ENCODE data around the gene PTOV1.

Gene PTOV1

DNA sequence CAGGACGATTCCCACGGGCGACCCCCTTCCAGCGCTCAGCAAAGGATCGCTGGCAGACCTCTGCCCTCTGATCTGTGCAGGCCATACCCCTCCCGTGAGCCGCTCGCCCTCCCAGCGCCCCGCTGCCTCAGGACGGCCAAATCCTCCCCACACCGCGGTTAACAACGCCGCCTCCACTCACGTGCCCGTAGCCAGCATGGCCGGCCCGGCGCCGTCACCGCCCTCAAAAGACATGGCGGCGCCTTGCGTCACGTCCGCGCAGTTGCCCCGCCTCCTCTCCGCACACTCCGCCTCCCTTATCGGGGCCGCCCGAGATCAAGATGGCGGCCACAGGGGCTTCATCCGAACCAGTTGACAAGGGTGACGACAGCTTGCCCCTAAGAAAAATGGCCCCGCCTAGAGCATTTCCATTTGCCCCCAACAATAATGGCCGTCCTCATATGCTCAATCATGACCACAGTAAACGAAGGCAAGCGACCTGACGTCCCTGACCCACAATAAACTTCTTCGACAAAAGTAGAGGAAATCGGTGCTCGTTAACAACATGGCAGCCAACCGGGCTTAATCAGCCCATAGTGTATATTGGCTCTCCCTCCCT, 25.6 kb downstream of the PTOV1 start:
- Histone ChIP-seq H3K4me2 (ENCODE audit: low read length) (peak overlapping the region; percentile 88), H3K4me1 (ENCODE audit: low read length) (peaks cover 20% of the 10 kb centered on the region), H3K79me2 (ENCODE audit: low read length) (peaks cover 33% of the 10 kb centered on the region), H3K9ac (ENCODE audit: low read length) (peak overlapping the region; percentile 95), H3K27ac (ENCODE audit: low read length) (peak overlapping the region; percentile 85), H3K4me3 (ENCODE audit: low read length) (peak overlapping the region; percentile 88), H3K27me3 (ENCODE audit: low read depth, low read length) (no peaks in the 10 kb centered on the region), H2AFZ (ENCODE audit: low read depth, low read length) (peak overlapping the region; percentile 77), H3K9me3 (ENCODE audit: insufficient read depth, low read length) (no peaks in the 10 kb centered on the region), H3K36me3 (replicated peaks; ENCODE audit: low read depth, low read length) (peaks cover 23% of the 10 kb centered on the region), H4K20me1 (ENCODE audit: insufficient read depth, low read length) (no peaks in the 10 kb centered on the region; the same call in 1 of the 2 replicates)
- TF ChIP-seq EZH2phosphoT487 (IDR thresholded peaks at IDR 0.05; ENCODE audit: low read depth) = no peak
- TF ChIP-seq, protein P1, sequence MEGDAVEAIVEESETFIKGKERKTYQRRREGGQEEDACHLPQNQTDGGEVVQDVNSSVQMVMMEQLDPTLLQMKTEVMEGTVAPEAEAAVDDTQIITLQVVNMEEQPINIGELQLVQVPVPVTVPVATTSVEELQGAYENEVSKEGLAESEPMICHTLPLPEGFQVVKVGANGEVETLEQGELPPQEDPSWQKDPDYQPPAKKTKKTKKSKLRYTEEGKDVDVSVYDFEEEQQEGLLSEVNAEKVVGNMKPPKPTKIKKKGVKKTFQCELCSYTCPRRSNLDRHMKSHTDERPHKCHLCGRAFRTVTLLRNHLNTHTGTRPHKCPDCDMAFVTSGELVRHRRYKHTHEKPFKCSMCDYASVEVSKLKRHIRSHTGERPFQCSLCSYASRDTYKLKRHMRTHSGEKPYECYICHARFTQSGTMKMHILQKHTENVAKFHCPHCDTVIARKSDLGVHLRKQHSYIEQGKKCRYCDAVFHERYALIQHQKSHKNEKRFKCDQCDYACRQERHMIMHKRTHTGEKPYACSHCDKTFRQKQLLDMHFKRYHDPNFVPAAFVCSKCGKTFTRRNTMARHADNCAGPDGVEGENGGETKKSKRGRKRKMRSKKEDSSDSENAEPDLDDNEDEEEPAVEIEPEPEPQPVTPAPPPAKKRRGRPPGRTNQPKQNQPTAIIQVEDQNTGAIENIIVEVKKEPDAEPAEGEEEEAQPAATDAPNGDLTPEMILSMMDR (IDR thresholded peaks at IDR 0.05; ENCODE audit: low read depth, low read length) = no peak

DNA sequence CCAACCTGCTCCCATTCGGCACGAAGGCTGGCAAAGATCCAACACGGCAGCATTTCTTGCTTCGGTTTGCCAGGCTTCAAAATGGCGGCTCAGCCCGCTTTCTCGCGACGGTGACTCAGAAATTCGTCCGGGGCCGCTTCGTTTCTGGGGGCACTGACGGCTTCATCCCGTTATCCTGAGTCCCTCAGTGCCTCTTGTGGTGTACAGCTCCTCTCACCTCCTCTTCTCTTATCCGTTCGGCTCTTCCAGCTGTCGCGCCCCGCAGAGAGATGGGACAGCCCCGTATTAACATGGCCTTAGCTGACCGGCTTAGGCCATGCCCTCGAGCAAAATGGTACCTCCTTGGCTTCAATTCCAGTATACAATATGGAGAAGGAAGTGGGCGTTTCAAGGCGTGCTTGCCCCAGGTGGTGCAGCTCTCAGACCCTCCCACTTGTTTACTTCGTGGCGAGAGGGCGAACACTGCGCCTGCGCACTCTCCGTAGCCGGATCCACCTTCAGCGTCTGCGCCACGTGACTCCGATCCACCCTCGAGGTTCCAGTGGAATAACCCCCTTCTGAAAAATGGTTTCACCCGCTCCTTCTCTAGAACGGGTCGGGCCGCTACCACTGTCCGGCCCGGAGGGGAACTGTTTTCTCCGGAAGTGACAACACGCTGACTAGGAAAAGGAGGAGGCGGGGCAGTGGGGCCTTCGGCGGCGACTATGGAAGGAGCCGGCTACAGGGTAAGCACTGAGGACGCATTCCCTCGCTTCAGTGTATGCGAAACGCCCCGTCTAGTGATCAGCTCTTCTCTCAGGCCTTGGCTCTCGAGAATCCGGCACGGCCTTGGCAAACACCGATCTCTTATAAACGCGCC, 26.3 kb downstream of the PTOV1 start, which contains the start of the genes AKT1S1 and TBC1D17:
Gene AKT1S1 (minus strand): TSS at position 336 of the 859 bp plus-strand sequence. CDS start 4,060 bp downstream, outside the sequence.
Gene TBC1D17 (plus strand): TSS at position 683 of the 859 bp plus-strand sequence. CDS start 22 bp downstream, at position 705.
- Histone ChIP-seq H2AFZ (ENCODE audit: low read depth, low read length) (peak within 1 kb of the TSS; percentile 77), H3K36me3 (replicated peaks; ENCODE audit: low read depth, low read length) (peaks cover 31% of the 10 kb centered on the region), H3K27me3 (ENCODE audit: low read depth, low read length) (no peaks in the 10 kb centered on the region), H3K4me2 (ENCODE audit: low read length) (peak within 1 kb of the TSS; percentile 88), H3K79me2 (ENCODE audit: low read length) (peaks cover 33% of the 10 kb centered on the region), H4K20me1 (ENCODE audit: insufficient read depth, low read length) (no peaks in the 10 kb centered on the region; the same call in 1 of the 2 replicates), H3K4me3 (ENCODE audit: low read length) (peak within 1 kb of the TSS; percentile 88), H3K27ac (ENCODE audit: low read length) (peak within 1 kb of the TSS; percentile 85), H3K9me3 (ENCODE audit: insufficient read depth, low read length) (no peaks in the 10 kb centered on the region), H3K9ac (ENCODE audit: low read length) (peak within 1 kb of the TSS; percentile 95), H3K4me1 (ENCODE audit: low read length) (peaks cover 20% of the 10 kb centered on the region)
- TF ChIP-seq EZH2phosphoT487 (IDR thresholded peaks at IDR 0.05; ENCODE audit: low read depth) = no peak
- TF ChIP-seq, protein P1 (IDR thresholded peaks at IDR 0.05; ENCODE audit: low read depth, low read length) = no peak

DNA sequence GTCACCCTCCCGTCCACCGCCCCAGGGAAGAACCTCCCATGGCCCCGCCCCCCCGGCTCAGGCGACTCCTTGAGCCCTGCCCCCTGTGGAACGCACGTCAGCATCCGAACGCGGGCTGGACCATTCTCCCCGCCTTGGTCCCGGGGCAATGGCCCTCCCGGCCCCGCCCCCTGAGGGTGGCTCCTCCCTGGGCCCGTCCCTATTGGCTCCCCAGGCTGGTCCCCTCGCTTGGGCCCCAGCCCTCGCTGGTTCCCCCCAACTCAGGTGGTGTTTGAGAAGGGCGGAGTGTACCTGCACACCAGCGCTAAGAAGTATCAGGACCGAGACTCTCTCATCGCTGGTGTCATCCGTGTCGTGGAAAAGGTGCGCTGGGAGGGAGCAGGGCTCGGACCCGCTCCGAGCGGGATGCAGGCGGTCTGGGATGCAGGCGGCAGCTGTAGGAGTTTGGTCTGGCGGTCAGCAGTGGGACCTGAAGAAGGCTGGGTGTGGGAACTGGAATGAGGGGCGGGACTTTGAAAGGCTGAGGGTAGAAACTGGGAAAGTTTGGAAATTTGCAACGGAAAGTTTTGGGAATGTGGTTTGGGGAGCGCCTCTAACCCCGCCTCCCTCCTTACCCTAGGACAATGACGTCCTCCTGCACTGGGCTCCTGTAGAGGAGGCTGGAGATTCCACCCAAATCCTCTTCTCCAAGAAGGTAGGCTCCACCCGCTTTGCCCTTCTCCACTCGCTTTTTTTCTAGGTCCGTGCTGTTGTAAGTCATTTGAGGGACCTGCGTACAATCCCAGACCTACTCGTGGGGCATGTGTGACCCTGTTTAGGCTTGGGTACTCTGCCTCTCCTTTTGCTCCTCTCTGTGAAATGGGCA, 27.2 kb downstream of the PTOV1 start:
- Histone ChIP-seq H3K4me2 (ENCODE audit: low read length) (peak overlapping the region; percentile 85), H2AFZ (ENCODE audit: low read depth, low read length) (peak overlapping the region; percentile 67; the same call in 1 of the 2 replicates), H3K4me1 (ENCODE audit: low read length) (peaks cover 20% of the 10 kb centered on the region), H4K20me1 (ENCODE audit: insufficient read depth, low read length) (no peaks in the 10 kb centered on the region; the same call in 1 of the 2 replicates), H3K27me3 (ENCODE audit: low read depth, low read length) (no peaks in the 10 kb centered on the region), H3K4me3 (ENCODE audit: low read length) (peak overlapping the region; percentile 88), H3K36me3 (replicated peaks; ENCODE audit: low read depth, low read length) (peaks cover 39% of the 10 kb centered on the region), H3K9ac (ENCODE audit: low read length) (peak overlapping the region; percentile 90), H3K27ac (ENCODE audit: low read length) (peak overlapping the region; percentile 85), H3K79me2 (ENCODE audit: low read length) (peaks cover 33% of the 10 kb centered on the region), H3K9me3 (ENCODE audit: insufficient read depth, low read length) (no peaks in the 10 kb centered on the region)
- TF ChIP-seq EZH2phosphoT487 (IDR thresholded peaks at IDR 0.05; ENCODE audit: low read depth) = no peak
- TF ChIP-seq, protein P1 (IDR thresholded peaks at IDR 0.05; ENCODE audit: low read depth, low read length) = no peak

Measured in OCI-LY3 (cell line).